Measurements from ENCODE around the gene COL24A1. TPM values are rescaled to one million over a fixed set of nuclear protein-coding genes. Genes with fewer than 3 reads are reported as not detected.
"Not testable (repeated sequence)": the region's sequence is repeated elsewhere in the genome, so short reads cannot be mapped to it uniquely, and the experiment has no call there.

COL24A1 gene
- total and polyA plus RNA-seq, 4 donors = 0.33 to 16.7 (median 0.67) TPM

- Histone ChIP-seq H3K4me1 (ENCODE audit: control insufficient read depth in 5 of 5, insufficient read depth in 5 of 5, low read length in 5 of 5) (no peaks in the 10 kb centered on the region), H3K9ac (ENCODE audit: insufficient read depth in 1 of 2, low read length in 2 of 2) (no peak overlapping the region), H3K9me3 (ENCODE audit: control insufficient read depth in 4 of 4, insufficient read depth in 3 of 4, low read length in 3 of 4) (no peaks in the 10 kb centered on the region), H3K36me3 (ENCODE audit: control insufficient read depth in 4 of 4, insufficient read depth in 4 of 4, low read length in 4 of 4) (peaks cover 0 to 3% (median 1%) of the 10 kb centered on the region in 4 donors), H3K27ac (ENCODE audit: low read depth in 1 of 2, low read length in 1 of 2) (no peak overlapping the region), H3K4me3 (no peak overlapping the region), H3K27me3 (ENCODE audit: control insufficient read depth in 3 of 3, insufficient read depth in 3 of 3, low read length in 2 of 3) (no peaks in the 10 kb centered on the region)
- DNase-seq (no peak), ATAC-seq (ENCODE audit: insufficient read depth, low FRiP score) (no peak)
- WGBS, 2 donors = 79 to 87% methylated on average over 3 of the region's 3 CpGs
- TF ChIP-seq, protein P1, sequence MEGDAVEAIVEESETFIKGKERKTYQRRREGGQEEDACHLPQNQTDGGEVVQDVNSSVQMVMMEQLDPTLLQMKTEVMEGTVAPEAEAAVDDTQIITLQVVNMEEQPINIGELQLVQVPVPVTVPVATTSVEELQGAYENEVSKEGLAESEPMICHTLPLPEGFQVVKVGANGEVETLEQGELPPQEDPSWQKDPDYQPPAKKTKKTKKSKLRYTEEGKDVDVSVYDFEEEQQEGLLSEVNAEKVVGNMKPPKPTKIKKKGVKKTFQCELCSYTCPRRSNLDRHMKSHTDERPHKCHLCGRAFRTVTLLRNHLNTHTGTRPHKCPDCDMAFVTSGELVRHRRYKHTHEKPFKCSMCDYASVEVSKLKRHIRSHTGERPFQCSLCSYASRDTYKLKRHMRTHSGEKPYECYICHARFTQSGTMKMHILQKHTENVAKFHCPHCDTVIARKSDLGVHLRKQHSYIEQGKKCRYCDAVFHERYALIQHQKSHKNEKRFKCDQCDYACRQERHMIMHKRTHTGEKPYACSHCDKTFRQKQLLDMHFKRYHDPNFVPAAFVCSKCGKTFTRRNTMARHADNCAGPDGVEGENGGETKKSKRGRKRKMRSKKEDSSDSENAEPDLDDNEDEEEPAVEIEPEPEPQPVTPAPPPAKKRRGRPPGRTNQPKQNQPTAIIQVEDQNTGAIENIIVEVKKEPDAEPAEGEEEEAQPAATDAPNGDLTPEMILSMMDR (IDR thresholded peaks at IDR 0.05; ENCODE audit: control extremely low read depth, extremely low read depth) = no peak
Measured at GRCh38 chr1:85846706-85847105, 309.9 kb downstream of the COL24A1 start.

DNA sequence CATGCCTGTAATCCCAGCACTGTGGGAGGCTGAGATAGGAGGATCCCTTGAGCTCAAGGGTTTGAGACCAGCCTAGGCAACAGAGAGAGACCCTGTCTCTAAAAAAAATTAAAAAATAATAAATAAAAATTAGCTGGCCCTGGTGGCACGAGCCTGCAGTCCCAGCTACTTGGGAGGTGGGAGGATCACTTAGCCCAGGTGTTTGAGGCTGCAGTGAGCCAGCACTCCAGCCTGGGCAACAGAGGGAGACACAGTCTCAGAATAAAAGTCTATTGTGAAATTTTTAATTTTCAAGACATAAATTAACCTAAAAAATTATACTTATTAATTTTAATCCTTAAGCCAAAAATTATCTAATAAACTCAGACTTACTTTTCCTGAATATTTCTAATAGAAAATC, 317.1 kb downstream of the COL24A1 start:
- Histone ChIP-seq H3K4me3 (no peak overlapping the region), H3K9ac (ENCODE audit: insufficient read depth in 1 of 2, low read length in 2 of 2) (no peak overlapping the region), H3K27ac (ENCODE audit: low read depth in 1 of 2, low read length in 1 of 2) (no peak overlapping the region), H3K9me3 (ENCODE audit: control insufficient read depth in 4 of 4, insufficient read depth in 3 of 4, low read length in 3 of 4) (no peaks in the 10 kb centered on the region), H3K27me3 (ENCODE audit: control insufficient read depth in 3 of 3, insufficient read depth in 3 of 3, low read length in 2 of 3) (no peaks in the 10 kb centered on the region), H3K4me1 (ENCODE audit: control insufficient read depth in 5 of 5, insufficient read depth in 5 of 5, low read length in 5 of 5) (no peaks in the 10 kb centered on the region), H3K36me3 (ENCODE audit: control insufficient read depth in 4 of 4, insufficient read depth in 4 of 4, low read length in 4 of 4) (peaks cover 0 to 8% (median 0%) of the 10 kb centered on the region in 4 donors)
- TF ChIP-seq, protein P1 (IDR thresholded peaks at IDR 0.05; ENCODE audit: control extremely low read depth, extremely low read depth) = no peak
- WGBS, 2 donors = 49 to 85% methylated on average over 1 of the region's 1 CpG
- no peak for ATAC-seq (ENCODE audit: insufficient read depth, low FRiP score)
- DNase-seq = no peak

- no peaks in the 10 kb centered on the region for H3K27me3 ChIP-seq (ENCODE audit: control insufficient read depth in 3 of 3, insufficient read depth in 3 of 3, low read length in 2 of 3)
- no peak overlapping the region for H3K9ac ChIP-seq (ENCODE audit: insufficient read depth in 1 of 2, low read length in 2 of 2)
- no peaks in the 10 kb centered on the region for H3K9me3 ChIP-seq (ENCODE audit: control insufficient read depth in 4 of 4, insufficient read depth in 3 of 4, low read length in 3 of 4)
- peaks cover 0 to 12% (median 2%) of the 10 kb centered on the region in 4 donors for H3K36me3 ChIP-seq (ENCODE audit: control insufficient read depth in 4 of 4, insufficient read depth in 4 of 4, low read length in 4 of 4)
- DNase-seq (no peak), ATAC-seq (ENCODE audit: insufficient read depth, low FRiP score) (no peak)
- TF ChIP-seq, protein P1 (IDR thresholded peaks at IDR 0.05; ENCODE audit: control extremely low read depth, extremely low read depth) = no peak
- no peak overlapping the region for H3K4me3 ChIP-seq
- no peak overlapping the region for H3K27ac ChIP-seq (ENCODE audit: low read depth in 1 of 2, low read length in 1 of 2)
- no peaks in the 10 kb centered on the region for H3K4me1 ChIP-seq (ENCODE audit: control insufficient read depth in 5 of 5, insufficient read depth in 5 of 5, low read length in 5 of 5)
- WGBS, 2 donors = 48 to 69% methylated on average over 2 of the region's 2 CpGs
Measured at GRCh38 chr1:85838238-85838637, 318.3 kb downstream of the COL24A1 start.

GRCh38 chr1:85836736-85837135, 319.8 kb downstream of the COL24A1 start:
- H3K4me1 ChIP-seq (ENCODE audit: control insufficient read depth in 5 of 5, insufficient read depth in 5 of 5, low read length in 5 of 5) = no peaks in the 10 kb centered on the region
- no peaks in the 10 kb centered on the region for H3K9me3 ChIP-seq (ENCODE audit: control insufficient read depth in 4 of 4, insufficient read depth in 3 of 4, low read length in 3 of 4)
- H3K36me3 ChIP-seq (ENCODE audit: control insufficient read depth in 4 of 4, insufficient read depth in 4 of 4, low read length in 4 of 4) = peaks cover 0 to 12% (median 2%) of the 10 kb centered on the region in 4 donors
- no peak for ATAC-seq (ENCODE audit: insufficient read depth, low FRiP score)
- no peak overlapping the region for H3K27ac ChIP-seq (ENCODE audit: low read depth in 1 of 2, low read length in 1 of 2)
- H3K4me3 ChIP-seq = no peak overlapping the region
- no peaks in the 10 kb centered on the region for H3K27me3 ChIP-seq (ENCODE audit: control insufficient read depth in 3 of 3, insufficient read depth in 3 of 3, low read length in 2 of 3)
- TF ChIP-seq, protein P1 (IDR thresholded peaks at IDR 0.05; ENCODE audit: control extremely low read depth, extremely low read depth) = no peak
- 47 to 72% methylated on average over 4 of the region's 4 CpGs for WGBS, 2 donors
- DNase-seq = no peak
- no peak overlapping the region for H3K9ac ChIP-seq (ENCODE audit: insufficient read depth in 1 of 2, low read length in 2 of 2)

GRCh38 chr1:85833165-85833564, 323.4 kb downstream of the COL24A1 start:
- not testable (repeated sequence) for H3K27ac ChIP-seq (ENCODE audit: low read depth in 1 of 2, low read length in 1 of 2); ATAC-seq (ENCODE audit: insufficient read depth, low FRiP score); H3K27me3 ChIP-seq (ENCODE audit: control insufficient read depth in 3 of 3, insufficient read depth in 3 of 3, low read length in 2 of 3); H3K4me3 ChIP-seq; H3K4me1 ChIP-seq (ENCODE audit: control insufficient read depth in 5 of 5, insufficient read depth in 5 of 5, low read length in 5 of 5); H3K9me3 ChIP-seq (ENCODE audit: control insufficient read depth in 4 of 4, insufficient read depth in 3 of 4, low read length in 3 of 4); H3K9ac ChIP-seq (ENCODE audit: insufficient read depth in 1 of 2, low read length in 2 of 2); DNase-seq
- H3K36me3 ChIP-seq (ENCODE audit: control insufficient read depth in 4 of 4, insufficient read depth in 4 of 4, low read length in 4 of 4) = peaks cover 0 to 18% (median 5%) of the 10 kb centered on the region in 4 donors
- WGBS, 2 donors = 84 to 89% methylated on average over 1 of the region's 2 CpGs

All from lung (tissue), 12 donors.